H1 (cell line): ENCODE data around the gene PPARA. TPM values are rescaled to one million over a fixed set of nuclear protein-coding genes. Genes with fewer than 3 reads are reported as not detected.

Source experiments
- CTCF ChIA-PET: fragments of 300-600 bp; sonication (Branson Sonifier 250); formaldehyde crosslinking; loops from one replicate; lab custom pipeline; 2021; ENCODE audit not compliant: partially characterized antibody; lab: Charles Lee
- POLR2A ChIA-PET: fragments of 300-600 bp; sonication (Branson Sonifier 250); formaldehyde crosslinking; loops from one replicate; lab custom pipeline; 2021; ENCODE audit warnings: inconsistent platforms; ENCODE audit not compliant: partially characterized antibody; lab: Charles Lee
- DNase-seq, 2 experiments: peaks; one replicate each; pipeline versions ENCODE4 v3.0.0 to v3.0.0-alpha.2; 2010 to 2022; ENCODE audit warnings: low spot score in 2 of 2, low read depth in 1 of 2, mixed read lengths in 1 of 2
- FAIRE-seq: peaks from 2 replicates; lab custom pipeline; 2011; peaks lifted over from hg19 to GRCh38; lab: Jason Lieb, UNC
- H2AFZ ChIP-seq: 2 replicates; pipeline ENCODE4 v1.8.1; 2012; ENCODE audit warnings: low read length, inconsistent platforms
- H2AK5ac ChIP-seq: 2 replicates; pipeline ENCODE4 v1.6.1; 2013; ENCODE audit warnings: low read depth, low read length
- H2BK120ac ChIP-seq: replicated peaks from 2 replicates; pipeline ENCODE3; 2013; ENCODE audit warnings: low read depth, low read length, inconsistent platforms
- H2BK12ac ChIP-seq: 2 replicates; pipeline ENCODE4 v1.6.1; 2013; ENCODE audit warnings: low read depth, low read length
- H2BK15ac ChIP-seq: 2 replicates; pipeline ENCODE4 v1.6.1; 2013; ENCODE audit warnings: low read length
- H2BK20ac ChIP-seq: 2 replicates; pipeline ENCODE4 v1.6.1; 2013; ENCODE audit warnings: low read length
- H2BK5ac ChIP-seq: 2 replicates; pipeline ENCODE4 v1.6.1; 2013; ENCODE audit warnings: low read depth, low read length
- H3K14ac ChIP-seq: 2 replicates; pipeline ENCODE4 v1.6.1; 2013; ENCODE audit warnings: inconsistent platforms; ENCODE audit not compliant: insufficient read length
- H3K18ac ChIP-seq: 2 replicates; pipeline ENCODE4 v1.6.1; 2013; ENCODE audit warnings: low read length; ENCODE audit errors: extremely low read depth
- H3K23ac ChIP-seq: 2 replicates; pipeline ENCODE4 v1.6.1; 2013; ENCODE audit warnings: inconsistent platforms; ENCODE audit not compliant: insufficient read length
- H3K23me2 ChIP-seq: 2 replicates; pipeline ENCODE4 v1.6.1; 2013; ENCODE audit warnings: low read depth, low read length
- H3K27ac ChIP-seq: 2 replicates; pipeline ENCODE4 v1.6.1; 2011; ENCODE audit warnings: low read depth, low read length, inconsistent platforms
- H3K27me3 ChIP-seq, 4 experiments: replicated peaks in 1 of 4; 1 replicate in 1 of 4; 2 replicates in 3 of 4; pipeline versions ENCODE4 v1.6.1 to v1.8.1; 2011 to 2013; ENCODE audit warnings: low read length in 3 of 4, mild to moderate bottlenecking in 3 of 4, inconsistent platforms in 2 of 4, mixed read lengths in 2 of 4, moderate library complexity in 1 of 4; ENCODE audit not compliant: control insufficient read depth in 3 of 4, insufficient read depth in 3 of 4; ENCODE audit errors: extremely low read depth in 1 of 4
- H3K36me3 ChIP-seq, 4 experiments: 2 replicates each; pipeline versions ENCODE4 v1.6.1 to v1.8.1; 2011 to 2013; ENCODE audit warnings: mild to moderate bottlenecking in 4 of 4, low read length in 3 of 4, moderate library complexity in 2 of 4, control low read depth in 1 of 4, inconsistent platforms in 1 of 4; ENCODE audit not compliant: insufficient read depth in 4 of 4, control insufficient read depth in 2 of 4
- H3K4ac ChIP-seq: replicated peaks from 2 replicates; pipeline ENCODE3; 2013; ENCODE audit warnings: low read length, low read depth, mixed read lengths, inconsistent platforms; ENCODE audit not compliant: insufficient read length
- H3K4me1 ChIP-seq, 4 experiments: replicated peaks in 1 of 4; 1 replicate in 1 of 4; 2 replicates in 3 of 4; pipeline versions ENCODE4 v1.6.1 to v1.8.1; 2011 to 2013; ENCODE audit warnings: low read length in 3 of 4, inconsistent platforms in 2 of 4, mixed read lengths in 1 of 4; ENCODE audit not compliant: insufficient read depth in 4 of 4, control insufficient read depth in 3 of 4
- H3K4me2 ChIP-seq, 2 experiments: 2 replicates each; pipeline versions ENCODE4 v1.6.1 to v1.8.1; 2011 to 2013; ENCODE audit warnings: low read depth in 2 of 2, low read length in 2 of 2, control low read depth in 1 of 2, inconsistent platforms in 1 of 2, mild to moderate bottlenecking in 1 of 2; ENCODE audit not compliant: insufficient read depth in 1 of 2
- H3K4me3 ChIP-seq, 4 experiments: fragments of 200-600, 300-600 bp in 1 of 4; sonication (generic), shearing (Covaris generic), sonication (Bioruptor Twin) in 1 of 4; 2 replicates each; pipeline versions ENCODE4 v1.5.1 to v1.8.1; 2011 to 2016; ENCODE audit warnings: low read length in 4 of 4, low read depth in 3 of 4, control low read depth in 2 of 4, inconsistent platforms in 2 of 4, mild to moderate bottlenecking in 2 of 4, mixed read lengths in 1 of 4, moderate library complexity in 1 of 4; ENCODE audit not compliant: insufficient read depth in 2 of 4; ENCODE audit errors: extremely low read depth in 1 of 4
- H3K56ac ChIP-seq: replicated peaks from 2 replicates; pipeline ENCODE3; 2013; ENCODE audit warnings: low read depth, mild to moderate bottlenecking, mixed read lengths, low read length, inconsistent platforms; ENCODE audit not compliant: insufficient read length
- H3K79me1 ChIP-seq: 2 replicates; pipeline ENCODE4 v1.6.1; 2013; ENCODE audit warnings: low read depth, low read length, control low read depth
- H3K79me2 ChIP-seq, 2 experiments: 2 replicates each; pipeline versions ENCODE4 v1.6.1 to v1.8.1; 2012 to 2013; ENCODE audit warnings: low read length in 2 of 2, mild to moderate bottlenecking in 2 of 2, inconsistent platforms in 1 of 2; ENCODE audit not compliant: insufficient read depth in 2 of 2, control insufficient read depth in 1 of 2
- H3K9ac ChIP-seq, 4 experiments: replicated peaks in 1 of 4; 1 replicate in 1 of 4; 2 replicates in 3 of 4; pipeline versions ENCODE4 v1.6.1 to v1.8.1; 2011 to 2013; ENCODE audit warnings: low read depth in 3 of 4, low read length in 3 of 4, control low read depth in 2 of 4, mild to moderate bottlenecking in 2 of 4, moderate library complexity in 2 of 4, inconsistent platforms in 1 of 4; ENCODE audit errors: extremely low read depth in 1 of 4
- H3K9me3 ChIP-seq, 2 experiments: 2 replicates each; pipeline versions ENCODE4 v1.6.1 to v1.8.1; 2012 to 2013; ENCODE audit warnings: mild to moderate bottlenecking in 2 of 2, moderate library complexity in 2 of 2, control low read depth in 1 of 2, inconsistent platforms in 1 of 2, low read depth in 1 of 2, low read length in 1 of 2, mixed read lengths in 1 of 2; ENCODE audit not compliant: insufficient read depth in 2 of 2
- H4K20me1 ChIP-seq, 2 experiments: replicated peaks in 1 of 2; 2 replicates each; pipeline versions ENCODE3 to v1.8.1; 2011 to 2013; ENCODE audit warnings: inconsistent platforms in 2 of 2, low read length in 2 of 2, mild to moderate bottlenecking in 1 of 2; ENCODE audit not compliant: insufficient read depth in 2 of 2, control insufficient read depth in 1 of 2
- H4K5ac ChIP-seq: 2 replicates; pipeline ENCODE4 v1.6.1; 2013; ENCODE audit warnings: low read length, low read depth, mixed read lengths, inconsistent platforms; ENCODE audit not compliant: insufficient read length
- H4K8ac ChIP-seq: 2 replicates; pipeline ENCODE4 v1.8.0; 2013; ENCODE audit warnings: mild to moderate bottlenecking, moderate library complexity, low read length, inconsistent platforms; ENCODE audit not compliant: insufficient read depth; ENCODE audit errors: extremely low read depth
- H4K91ac ChIP-seq: replicated peaks from 2 replicates; pipeline ENCODE3; 2013; ENCODE audit warnings: low read length, mixed read lengths, inconsistent platforms; ENCODE audit not compliant: insufficient read length
- CTBP2 ChIP-seq: IDR thresholded peaks from 2 replicates; pipeline ENCODE4 v1.7.0; 2011; ENCODE audit warnings: borderline replicate concordance, mild to moderate bottlenecking, moderate library complexity, mixed read lengths, low read length; ENCODE audit not compliant: insufficient read depth, insufficient read length
- HDAC2 ChIP-seq, 2 experiments: fragments of 300-600 bp in 1 of 2; sonication (generic) in 1 of 2; IDR thresholded peaks; 2 replicates each; pipeline ENCODE4 v1.6.1; 2011 to 2012; ENCODE audit warnings: low read depth in 2 of 2, low read length in 2 of 2, mild to moderate bottlenecking in 2 of 2, moderate library complexity in 2 of 2, borderline replicate concordance in 1 of 2, inconsistent platforms in 1 of 2
- KDM4A ChIP-seq: IDR thresholded peaks from one replicate; pipeline ENCODE4 v1.7.1; 2012; ENCODE audit warnings: low read depth, mild to moderate bottlenecking, moderate library complexity, low read length, inconsistent platforms; ENCODE audit not compliant: severe bottlenecking
- RFX5 ChIP-seq: IDR thresholded peaks from 2 replicates; pipeline ENCODE4 v1.6.1; 2011; ENCODE audit warnings: low read depth, low read length, improper control_type of control experiment, borderline replicate concordance
- SIX5 ChIP-seq: IDR thresholded peaks from 2 replicates; pipeline ENCODE4 v1.6.1; 2011; ENCODE audit warnings: mild to moderate bottlenecking, low read depth, low read length
- SP4 ChIP-seq: IDR thresholded peaks from 2 replicates; pipeline ENCODE4 v1.6.1; 2012; ENCODE audit warnings: low read length, inconsistent platforms
- TAF1 ChIP-seq: IDR thresholded peaks from 2 replicates; pipeline ENCODE4 v1.6.1; 2011; ENCODE audit warnings: mild to moderate bottlenecking, low read depth, low read length
- YY1 ChIP-seq: IDR thresholded peaks from 2 replicates; pipeline ENCODE4 v1.6.1; 2011; ENCODE audit warnings: low read depth, mild to moderate bottlenecking, low read length
- WGBS, 2 experiments: shearing (Covaris generic) in 1 of 2; methylation state at CpG; one replicate each; pipeline versions ENCODE4 v1.1.6 to v1.1.7; 2013 to 2015; ENCODE audit warnings: low lambda C conversion rate in 2 of 2, mixed read lengths in 2 of 2, inconsistent platforms in 1 of 2, low coverage in 1 of 2, missing lambda C conversion rate in 1 of 2; ENCODE audit not compliant: insufficient replicate concordance in 2 of 2, insufficient coverage in 1 of 2, insufficient read length in 1 of 2; ENCODE audit errors: extremely low coverage in 1 of 2, missing lambda C conversion rate in 1 of 2; 5-methylcytosine and 5-hydroxymethylcytosine counted together
- polyA plus RNA-seq, 7 experiments: library from polyadenylated mRNA; depleted of rRNA in 3 of 7; stranded (reverse) in 5 of 7; unstranded in 2 of 7; fragments of >200 nt in 5 of 7; fragments of 200-250 nt in 2 of 7; gene quantifications; 1 replicate in 5 of 7; 2 replicates in 1 of 7; 4 replicates in 1 of 7; pipeline versions ENCODE4 v1.2.1 to v1.2.3, GENCODE V29; 2011 to 2013; ENCODE audit warnings: missing spikeins in 2 of 7, mixed read lengths in 2 of 7
- total RNA-seq: library from RNA; stranded (reverse); fragmentation: NEBNext Ultra II Directional; extraction: Animal tissue kit (Norgen Biotek cat#: 25700); gene quantifications from 2 replicates; pipeline ENCODE4 v1.2.1, GENCODE V29; 2021
- TF ChIP-seq, protein P1 (sequence below): IDR thresholded peaks from 2 replicates; pipeline ENCODE4 v1.6.1; 2011; ENCODE audit warnings: low read depth, mild to moderate bottlenecking, low read length; ENCODE audit not compliant: insufficient read depth

The PPARA gene
- total and polyA plus RNA-seq, 2 of the 8 experiments (the other 6 are each of a cell fraction or from before 2014, with no cell fraction given) = 3.1 to 8.2 TPM

DNA sequence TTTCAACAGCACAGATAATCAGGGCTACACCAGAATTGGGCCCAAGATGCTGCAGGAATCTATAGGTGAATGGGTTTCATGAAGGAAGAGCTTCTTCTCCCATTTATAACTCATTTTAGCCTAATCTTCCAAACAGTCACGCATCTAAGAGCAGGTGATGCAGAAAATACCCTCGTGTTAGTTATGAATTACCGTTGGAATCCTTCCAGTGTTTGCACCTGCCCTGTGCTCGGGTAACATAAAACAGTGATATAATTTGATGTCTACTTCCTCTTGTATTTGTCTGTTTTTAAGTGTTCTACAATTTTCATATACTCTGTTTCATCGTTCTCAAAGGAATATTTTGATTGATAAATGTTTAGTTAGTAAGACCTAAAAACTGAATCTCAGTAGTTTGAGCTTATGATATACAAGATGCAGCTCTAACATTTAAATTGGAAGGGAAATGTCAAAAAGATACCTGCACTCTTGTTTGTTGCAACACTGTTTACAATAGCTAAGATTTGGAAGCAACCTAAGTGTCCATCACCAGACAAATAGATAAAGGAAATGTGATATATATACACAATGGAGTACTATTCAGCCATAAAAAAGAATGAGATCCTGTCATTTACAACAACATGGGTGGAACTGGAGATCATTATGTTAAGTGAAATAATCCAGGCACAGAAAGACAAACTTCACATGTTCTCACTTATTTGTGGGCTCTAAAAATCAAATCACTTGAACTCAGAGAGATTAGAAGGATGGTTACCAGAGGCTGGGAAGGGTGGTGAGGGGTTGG is 42.1 kb downstream of the PPARA start:
- no peak overlapping the region for H2BK15ac ChIP-seq
- no peaks in the 10 kb centered on the region for H3K23me2 ChIP-seq
- no peak overlapping the region for H3K56ac ChIP-seq
- H3K4ac ChIP-seq = no peak overlapping the region
- POLR2A ChIA-PET = interaction anchor here (0.7 kb wide), 1 partner anchor 19 kb away, joined by 4 read pairs; no protein-coding TSS in a partner anchor
- no peaks in the 10 kb centered on the region for H4K20me1 ChIP-seq
- H3K14ac ChIP-seq = no peak overlapping the region
- H2BK5ac ChIP-seq = no peak overlapping the region
- H3K4me3 ChIP-seq = no peak overlapping the region
- no peaks in the 10 kb centered on the region for H3K27me3 ChIP-seq
- no peaks in the 10 kb centered on the region for H3K4me1 ChIP-seq
- H3K9ac ChIP-seq = no peak overlapping the region
- no peak overlapping the region for H2AFZ ChIP-seq
- no peak overlapping the region for H4K5ac ChIP-seq
- no peak for FAIRE-seq
- 92% methylated on average over 5 of the region's 5 CpGs; no CpG with 5 or more reads in 1 of the 2 experiments for WGBS, 2 experiments
- no peak overlapping the region for H4K8ac ChIP-seq
- H3K23ac ChIP-seq = no peak overlapping the region
- H3K79me1 ChIP-seq = no peaks in the 10 kb centered on the region
- no peaks in the 10 kb centered on the region for H3K79me2 ChIP-seq
- no peak overlapping the region for H2BK20ac ChIP-seq
- H3K18ac ChIP-seq = no peak overlapping the region
- no peak for DNase-seq
- no peak overlapping the region for H2AK5ac ChIP-seq
- no peaks in the 10 kb centered on the region for H3K36me3 ChIP-seq
- H3K4me2 ChIP-seq = no peak overlapping the region
- CTCF ChIA-PET = no interaction called here
- no peak overlapping the region for H4K91ac ChIP-seq
- no peak overlapping the region for H3K27ac ChIP-seq
- H2BK12ac ChIP-seq = no peak overlapping the region
- no peak overlapping the region for H2BK120ac ChIP-seq
- no peaks in the 10 kb centered on the region for H3K9me3 ChIP-seq
- TF ChIP-seq CTBP2 (no peak), HDAC2 (IDR thresholded peaks at IDR 0.05; ENCODE audit: borderline replicate concordance in 1 of 2, low read depth in 2 of 2, low read length in 2 of 2) (no peak), KDM4A (no peak), TAF1 (no peak), SIX5 (no peak), SP4 (no peak), RFX5 (no peak), YY1 (no peak)
- TF ChIP-seq, protein P1, sequence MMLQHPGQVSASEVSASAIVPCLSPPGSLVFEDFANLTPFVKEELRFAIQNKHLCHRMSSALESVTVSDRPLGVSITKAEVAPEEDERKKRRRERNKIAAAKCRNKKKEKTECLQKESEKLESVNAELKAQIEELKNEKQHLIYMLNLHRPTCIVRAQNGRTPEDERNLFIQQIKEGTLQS = no peak
